Prostate gland (tissue), 2 donors: ENCODE measurements around the gene PPP2R5C.

ENCODE experiments used
- POLR2A ChIP-seq: fragments of 450-650 bp; IDR thresholded peaks from one replicate; pipeline ENCODE4 v1.6.1; 2016; ENCODE audit warnings: antibody characterized with exemption, mild to moderate bottlenecking
- POLR2AphosphoS5 ChIP-seq: sonication (generic); formaldehyde crosslinking; IDR thresholded peaks from one replicate; pipeline ENCODE4 v1.6.1; 2017; ENCODE audit warnings: antibody characterized with exemption
- TF ChIP-seq, protein P1 (sequence below), 4 experiments: fragments of 200-600 bp in 2 of 4; fragments of 450-650 bp in 2 of 4; sonication (generic) in 2 of 4; IDR thresholded peaks; 1 replicate in 3 of 4; 2 replicates in 1 of 4; pipeline ENCODE4 v1.5.1; 2016 to 2019; ENCODE audit warnings: antibody characterized with exemption in 4 of 4, mild to moderate bottlenecking in 2 of 4, moderate library complexity in 2 of 4

GRCh38 chr14:101825797-101826196 is 64.3 kb downstream of the PPP2R5C start:
- TF ChIP-seq, protein P1, sequence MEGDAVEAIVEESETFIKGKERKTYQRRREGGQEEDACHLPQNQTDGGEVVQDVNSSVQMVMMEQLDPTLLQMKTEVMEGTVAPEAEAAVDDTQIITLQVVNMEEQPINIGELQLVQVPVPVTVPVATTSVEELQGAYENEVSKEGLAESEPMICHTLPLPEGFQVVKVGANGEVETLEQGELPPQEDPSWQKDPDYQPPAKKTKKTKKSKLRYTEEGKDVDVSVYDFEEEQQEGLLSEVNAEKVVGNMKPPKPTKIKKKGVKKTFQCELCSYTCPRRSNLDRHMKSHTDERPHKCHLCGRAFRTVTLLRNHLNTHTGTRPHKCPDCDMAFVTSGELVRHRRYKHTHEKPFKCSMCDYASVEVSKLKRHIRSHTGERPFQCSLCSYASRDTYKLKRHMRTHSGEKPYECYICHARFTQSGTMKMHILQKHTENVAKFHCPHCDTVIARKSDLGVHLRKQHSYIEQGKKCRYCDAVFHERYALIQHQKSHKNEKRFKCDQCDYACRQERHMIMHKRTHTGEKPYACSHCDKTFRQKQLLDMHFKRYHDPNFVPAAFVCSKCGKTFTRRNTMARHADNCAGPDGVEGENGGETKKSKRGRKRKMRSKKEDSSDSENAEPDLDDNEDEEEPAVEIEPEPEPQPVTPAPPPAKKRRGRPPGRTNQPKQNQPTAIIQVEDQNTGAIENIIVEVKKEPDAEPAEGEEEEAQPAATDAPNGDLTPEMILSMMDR (IDR thresholded peaks at IDR 0.05): no peak
- TF ChIP-seq POLR2AphosphoS5: no peak
- TF ChIP-seq POLR2A: no peak
